SJCRH30 (cell line): ENCODE measurements around the gene OBSCN. TPM values are rescaled to one million over a fixed set of nuclear protein-coding genes. Genes with fewer than 3 reads are reported as not detected.

Experiments
- DNase-seq, 2 experiments: peaks; one replicate each; pipeline ENCODE4 v3.0.0-alpha.2; 2015 to 2020
- H3K27ac ChIP-seq: fragments of 250-450 bp; sonication (Bioruptor Pico); 2 replicates; pipeline ENCODE4 v1.5.1; 2020; ENCODE audit warnings: mild to moderate bottlenecking, moderate library complexity
- H3K27me3 ChIP-seq: fragments of 250-450 bp; sonication (Bioruptor Pico); 2 replicates; pipeline ENCODE4 v1.5.1; 2020; ENCODE audit warnings: mild to moderate bottlenecking, moderate library complexity
- H3K36me3 ChIP-seq: fragments of 250-450 bp; sonication (Bioruptor Pico); 2 replicates; pipeline ENCODE4 v1.5.1; 2020; ENCODE audit warnings: mild to moderate bottlenecking, moderate library complexity
- H3K4me1 ChIP-seq: fragments of 250-450 bp; sonication (Bioruptor Pico); 2 replicates; pipeline ENCODE4 v1.5.1; 2020; ENCODE audit warnings: mild to moderate bottlenecking, moderate library complexity
- H3K4me3 ChIP-seq: fragments of 250-450 bp; sonication (Bioruptor Pico); 2 replicates; pipeline ENCODE4 v1.5.1; 2020; ENCODE audit warnings: mild to moderate bottlenecking, moderate library complexity
- H3K9me3 ChIP-seq: fragments of 250-450 bp; sonication (Bioruptor Pico); replicated peaks from 2 replicates; pipeline ENCODE4 v1.5.1; 2020; ENCODE audit warnings: mild to moderate bottlenecking, moderate library complexity
- total RNA-seq: library from RNA; depleted of rRNA; stranded (reverse); fragments of >200 nt; shearing (Covaris generic); gene quantifications from 2 replicates; pipeline ENCODE4 v1.2.3, GENCODE V29; 2014

The OBSCN gene
- total RNA-seq, 1 experiment from 2014 or later, result 8.3 TPM

DNA sequence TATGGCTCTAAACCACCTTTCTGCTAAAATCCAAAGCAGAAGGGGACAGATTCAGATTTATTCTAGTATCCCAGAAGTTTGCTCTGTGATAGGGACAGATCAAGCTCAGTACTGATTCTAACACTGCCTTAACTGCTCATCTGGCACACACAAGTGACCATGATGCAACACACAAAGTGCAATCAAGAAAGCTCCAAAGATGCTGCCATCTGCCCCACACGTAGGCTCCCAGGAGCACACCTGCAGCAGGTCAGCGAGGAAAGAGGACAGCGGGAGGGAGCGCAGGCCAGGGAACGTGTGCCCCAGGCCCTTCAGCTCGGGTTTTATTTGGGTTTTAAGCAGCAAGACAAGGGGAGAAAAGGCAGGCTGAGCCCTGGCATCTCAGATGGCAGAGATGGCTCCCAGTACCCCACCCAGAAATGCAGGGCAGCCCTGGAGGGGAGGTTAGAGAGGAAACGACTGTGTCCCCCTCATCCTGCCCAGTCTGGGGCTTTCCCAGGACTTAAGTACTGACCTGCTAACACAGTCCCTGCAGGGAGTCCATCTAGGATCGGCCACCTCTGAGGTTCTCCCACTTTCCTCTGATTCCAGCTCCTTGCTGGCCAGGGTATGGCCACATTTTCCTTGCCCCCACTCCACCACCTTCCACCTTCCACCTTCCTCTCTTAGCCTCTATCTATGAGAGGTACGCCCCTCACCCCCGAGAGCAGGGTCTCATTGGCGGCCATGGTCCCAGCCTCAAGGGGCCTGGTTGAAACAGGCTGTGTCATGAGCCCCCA lies 197.5 kb downstream of the OBSCN start:
- H3K36me3 ChIP-seq, result peaks cover 19% of the 10 kb centered on the region
- peak overlapping the region; percentile 98 for H3K4me3 ChIP-seq
- peaks cover 10% of the 10 kb centered on the region; the same call in 1 of the 2 replicates for H3K4me1 ChIP-seq
- DNase-seq, result peak in 1 of 2 experiments; percentile 10
- no peaks in the 10 kb centered on the region for H3K9me3 ChIP-seq
- no peaks in the 10 kb centered on the region for H3K27me3 ChIP-seq
- H3K27ac ChIP-seq, result no peak overlapping the region

DNA sequence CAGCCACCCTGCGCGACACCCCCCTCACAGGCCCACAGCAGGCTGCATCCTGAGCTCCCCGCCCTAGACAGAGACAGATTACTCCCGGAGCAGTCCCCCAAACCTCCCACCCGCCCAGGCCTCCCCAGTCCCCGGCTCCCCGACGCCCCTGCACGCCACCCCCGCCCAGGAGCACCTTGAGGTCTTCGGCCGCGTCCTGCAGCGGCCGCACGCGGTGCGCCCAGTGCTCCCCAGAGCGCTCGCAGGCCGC lies 198.1 kb downstream of the OBSCN start:
- H3K4me3 ChIP-seq, result peak overlapping the region; percentile 98
- no peak for DNase-seq
- H3K4me1 ChIP-seq, result peaks cover 10% of the 10 kb centered on the region; the same call in 1 of the 2 replicates
- no peaks in the 10 kb centered on the region for H3K27me3 ChIP-seq
- H3K27ac ChIP-seq, result no peak overlapping the region; the same call in 1 of the 2 replicates
- no peaks in the 10 kb centered on the region for H3K9me3 ChIP-seq
- H3K36me3 ChIP-seq, result peaks cover 19% of the 10 kb centered on the region

DNA sequence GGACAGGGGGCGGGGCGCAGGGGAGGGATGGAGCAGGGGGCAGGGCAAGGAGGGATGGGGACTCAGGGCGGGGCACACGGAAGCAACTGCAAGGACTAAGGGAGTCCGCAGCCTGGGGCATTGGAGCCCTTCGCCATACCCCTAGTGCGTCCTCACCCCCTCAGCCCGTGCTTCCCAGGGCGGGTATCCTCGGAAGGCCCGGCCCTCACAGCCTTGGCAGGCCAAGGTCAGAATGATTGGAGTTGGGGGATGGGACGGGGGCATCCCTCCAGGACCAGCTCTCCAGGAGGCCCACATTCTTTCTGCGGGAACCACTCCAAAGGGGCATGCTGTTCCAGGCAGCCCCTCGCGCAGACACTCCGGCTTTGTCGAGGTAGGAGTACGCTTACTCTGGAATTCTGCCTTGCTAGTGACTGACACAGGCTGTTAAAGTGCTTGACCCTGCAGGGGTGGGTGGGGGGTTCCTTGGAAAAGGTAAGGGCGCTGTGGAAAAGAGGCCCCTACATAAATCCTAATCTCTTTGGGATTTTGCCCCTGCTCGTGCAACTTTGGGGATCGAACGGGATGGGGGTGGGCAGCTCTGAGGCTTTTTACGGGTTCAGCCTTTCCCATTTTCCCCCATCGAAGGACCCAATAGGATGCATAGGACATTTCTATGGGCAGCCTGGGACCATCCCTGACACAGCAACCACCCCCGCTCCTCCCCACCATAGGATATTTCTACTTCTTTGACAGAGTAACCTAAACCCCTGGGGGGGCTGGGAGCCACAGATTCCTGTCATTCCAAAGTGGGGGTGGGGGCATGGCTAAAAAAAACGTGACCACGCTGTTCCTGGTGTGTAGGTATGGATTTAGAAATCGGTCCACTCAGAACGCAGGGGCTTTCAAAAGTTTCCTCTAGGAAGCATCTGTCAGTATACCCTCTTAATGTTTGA lies 199.5 kb downstream of the OBSCN start:
- Histone ChIP-seq H3K27ac (peak overlapping the region; percentile 35; the same call in 1 of the 2 replicates), H3K27me3 (no peaks in the 10 kb centered on the region), H3K36me3 (peaks cover 14% of the 10 kb centered on the region), H3K9me3 (no peaks in the 10 kb centered on the region), H3K4me3 (peak overlapping the region; percentile 98), H3K4me1 (peaks cover 10% of the 10 kb centered on the region; the same call in 1 of the 2 replicates)
- no peak for DNase-seq

- no peak for DNase-seq
- Histone ChIP-seq H3K27me3 (no peaks in the 10 kb centered on the region), H3K9me3 (no peaks in the 10 kb centered on the region), H3K36me3 (peaks cover 11% of the 10 kb centered on the region), H3K4me1 (peaks cover 10% of the 10 kb centered on the region; the same call in 1 of the 2 replicates), H3K4me3 (peak overlapping the region; percentile 98), H3K27ac (no peak overlapping the region)
Measured at GRCh38 chr1:228408041-228408868, 200.4 kb downstream of the OBSCN start.

GRCh38 chr1:228408869-228409805 lies 201.3 kb downstream of the OBSCN start:
- H3K27ac ChIP-seq, result no peak overlapping the region
- H3K4me3 ChIP-seq, result no peak overlapping the region
- no peaks in the 10 kb centered on the region for H3K27me3 ChIP-seq
- DNase-seq, result no peak
- H3K9me3 ChIP-seq, result no peaks in the 10 kb centered on the region; the same call in 1 of the 2 replicates
- peaks cover 6% of the 10 kb centered on the region for H3K36me3 ChIP-seq
- peaks cover 10% of the 10 kb centered on the region; the same call in 1 of the 2 replicates for H3K4me1 ChIP-seq

DNA sequence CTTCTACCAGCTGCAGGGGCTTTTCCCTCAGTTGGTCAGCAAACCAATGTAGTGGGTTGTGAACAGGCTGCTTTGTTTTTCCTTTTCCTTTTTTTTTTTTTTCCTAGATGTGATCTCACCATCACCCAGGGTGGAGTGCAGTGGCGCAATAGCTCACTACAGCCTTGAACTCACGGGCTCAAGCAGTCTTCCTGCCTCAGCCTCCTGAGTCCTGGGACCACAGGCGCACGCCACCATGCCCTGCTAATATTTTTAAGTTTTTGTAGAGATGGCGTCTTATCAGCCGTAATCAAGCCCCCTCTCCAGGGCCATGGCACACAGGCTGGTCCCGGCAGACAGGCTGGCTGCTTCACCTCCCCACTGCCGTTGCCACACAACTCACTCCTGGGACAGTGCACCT lies 202.2 kb downstream of the OBSCN start:
- Histone ChIP-seq H3K4me3 (no peak overlapping the region), H3K36me3 (no peaks in the 10 kb centered on the region; the same call in 1 of the 2 replicates), H3K9me3 (no peaks in the 10 kb centered on the region; the same call in 1 of the 2 replicates), H3K27me3 (no peaks in the 10 kb centered on the region), H3K27ac (no peak overlapping the region), H3K4me1 (peaks cover 5% of the 10 kb centered on the region; the same call in 1 of the 2 replicates)
- DNase-seq, result no peak

DNA sequence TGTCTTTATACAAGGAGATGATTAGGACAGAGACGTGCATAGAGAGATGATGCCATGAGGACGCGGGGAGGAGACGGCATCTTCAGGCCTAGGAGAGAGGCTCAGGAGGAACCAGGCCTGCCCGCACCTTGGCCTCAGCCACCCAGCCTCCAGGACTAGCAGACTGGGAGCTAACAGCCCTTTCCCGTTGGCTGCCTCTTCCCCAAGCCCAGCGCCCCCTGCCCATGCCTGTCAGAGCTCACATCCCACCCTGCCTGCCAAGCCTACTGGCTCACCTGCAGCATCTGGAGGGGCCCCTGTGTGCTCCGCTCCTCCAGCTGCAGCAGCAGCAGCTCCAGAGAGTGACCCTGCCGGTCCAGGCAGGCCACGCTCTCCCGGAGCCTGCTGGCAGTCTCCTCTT lies 202.8 kb downstream of the OBSCN start:
- Histone ChIP-seq H3K9me3 (no peaks in the 10 kb centered on the region; the same call in 1 of the 2 replicates), H3K27me3 (no peaks in the 10 kb centered on the region), H3K36me3 (no peaks in the 10 kb centered on the region), H3K4me3 (no peak overlapping the region), H3K4me1 (no peaks in the 10 kb centered on the region), H3K27ac (no peak overlapping the region)
- no peak for DNase-seq

DNA sequence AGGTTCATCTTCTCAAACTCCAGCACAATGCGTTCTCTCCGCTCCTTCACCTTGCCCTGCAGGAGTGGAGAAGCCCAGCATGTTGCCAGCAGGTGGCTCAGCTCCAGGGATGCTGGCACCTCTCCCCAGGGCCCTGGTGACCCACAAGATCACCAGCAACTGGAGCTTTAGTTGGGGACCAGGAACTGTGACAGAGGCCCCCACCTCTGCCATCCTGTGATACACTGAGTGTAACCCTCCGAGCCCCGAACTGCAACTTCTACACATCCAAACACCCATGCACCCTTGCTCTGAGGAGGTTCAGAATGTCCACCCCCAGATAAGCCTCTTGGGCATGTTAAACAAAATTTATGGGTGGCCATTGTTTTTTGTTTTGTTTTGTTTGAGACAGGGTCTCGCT lies 203.3 kb downstream of the OBSCN start:
- DNase-seq, result no peak
- Histone ChIP-seq H3K27me3 (no peaks in the 10 kb centered on the region), H3K4me3 (no peak overlapping the region), H3K27ac (no peak overlapping the region), H3K4me1 (no peaks in the 10 kb centered on the region), H3K36me3 (no peaks in the 10 kb centered on the region), H3K9me3 (no peaks in the 10 kb centered on the region; the same call in 1 of the 2 replicates)

DNA sequence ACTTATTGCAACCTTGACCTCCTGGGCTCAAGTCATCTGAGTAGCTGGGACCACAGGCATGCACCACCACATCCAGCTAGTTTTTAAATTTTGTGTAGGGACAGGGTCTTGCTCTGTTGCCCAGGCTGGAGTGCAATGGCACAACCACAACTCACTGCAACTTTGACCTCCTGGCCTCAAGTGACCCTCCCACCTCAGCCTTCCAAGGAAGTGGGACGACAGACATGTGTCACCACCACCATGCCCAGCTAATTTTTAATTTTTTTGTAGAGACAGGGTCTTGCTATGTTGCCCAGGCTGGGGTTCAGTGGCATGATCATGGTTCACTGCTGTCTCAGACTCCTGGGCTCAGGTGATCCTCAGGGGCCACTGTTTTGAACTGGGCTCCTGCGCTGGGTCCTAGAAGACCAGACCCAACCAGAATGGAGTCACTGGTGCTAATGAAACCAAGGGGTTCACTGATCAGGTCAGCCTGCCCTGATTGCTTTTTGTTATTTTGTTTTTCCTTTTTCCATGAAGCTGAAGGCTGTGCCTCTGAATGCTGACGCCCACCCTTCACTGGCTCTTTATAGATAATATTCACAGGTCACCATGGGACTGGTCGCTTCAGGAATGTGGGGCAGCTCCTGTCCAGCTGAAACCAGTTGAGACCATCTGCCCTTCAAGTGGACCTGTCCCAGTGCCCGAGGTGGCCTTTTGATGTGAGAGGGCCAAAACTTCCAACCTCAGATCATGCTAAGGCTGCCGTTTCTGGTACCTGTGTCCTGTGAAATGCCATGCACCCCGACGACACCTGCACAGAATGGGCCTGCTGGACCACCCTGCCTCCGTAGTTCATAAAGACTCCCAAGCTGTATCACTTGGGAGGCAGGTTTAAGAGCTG lies 203.9 kb downstream of the OBSCN start:
- H3K27ac ChIP-seq, result no peak overlapping the region
- no peaks in the 10 kb centered on the region for H3K4me1 ChIP-seq
- no peaks in the 10 kb centered on the region for H3K27me3 ChIP-seq
- no peaks in the 10 kb centered on the region; the same call in 1 of the 2 replicates for H3K9me3 ChIP-seq
- H3K4me3 ChIP-seq, result no peak overlapping the region
- DNase-seq, result no peak
- H3K36me3 ChIP-seq, result no peaks in the 10 kb centered on the region

DNA sequence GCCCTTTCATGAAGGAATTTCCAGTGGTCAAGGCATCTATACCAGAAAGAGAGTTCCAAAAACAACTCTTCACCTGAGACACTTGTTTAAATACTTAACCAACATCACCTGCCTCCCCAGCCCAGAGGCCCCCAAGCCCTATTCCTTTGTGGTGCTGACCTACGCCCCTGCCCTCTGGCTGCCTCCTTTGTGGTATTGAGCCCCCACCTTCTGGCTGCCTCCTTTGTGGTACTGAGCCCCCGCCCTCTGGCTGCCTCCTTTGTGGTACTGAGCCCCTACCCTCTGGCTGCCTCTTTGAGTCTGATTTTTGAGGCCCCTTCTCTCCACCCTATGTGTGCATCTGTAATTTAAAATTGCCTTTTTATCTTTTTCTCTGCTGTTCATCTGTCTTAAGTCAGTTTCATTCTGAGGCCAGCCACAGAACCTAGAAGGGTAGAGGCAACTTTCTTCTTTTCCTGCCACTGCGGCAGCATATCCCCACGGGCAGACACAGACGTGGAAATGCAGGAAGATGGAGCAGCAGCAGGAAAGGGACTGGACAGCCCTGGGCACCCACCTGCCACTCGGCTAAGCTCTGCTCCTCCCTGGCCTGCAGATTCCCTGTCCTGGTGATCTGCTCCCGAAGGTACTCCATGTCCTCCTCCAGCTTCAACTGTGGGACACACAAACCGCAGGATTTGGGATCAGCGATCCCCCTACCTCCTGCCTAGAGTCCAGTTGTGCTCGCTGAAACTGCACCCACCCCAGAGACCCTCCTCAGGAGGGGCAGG lies 205.6 kb downstream of the OBSCN start:
- no peaks in the 10 kb centered on the region for H3K36me3 ChIP-seq
- no peak overlapping the region for H3K4me3 ChIP-seq
- H3K9me3 ChIP-seq, result no peaks in the 10 kb centered on the region; the same call in 1 of the 2 replicates
- H3K4me1 ChIP-seq, result no peaks in the 10 kb centered on the region
- H3K27me3 ChIP-seq, result no peaks in the 10 kb centered on the region
- no peak overlapping the region for H3K27ac ChIP-seq
- DNase-seq, result no peak

GRCh38 chr1:228414511-228415211 lies 206.8 kb downstream of the OBSCN start:
- Histone ChIP-seq H3K36me3 (no peaks in the 10 kb centered on the region), H3K4me3 (no peak overlapping the region), H3K27ac (no peak overlapping the region), H3K4me1 (no peaks in the 10 kb centered on the region), H3K27me3 (no peaks in the 10 kb centered on the region), H3K9me3 (no peaks in the 10 kb centered on the region; the same call in 1 of the 2 replicates)
- DNase-seq, result no peak

DNA sequence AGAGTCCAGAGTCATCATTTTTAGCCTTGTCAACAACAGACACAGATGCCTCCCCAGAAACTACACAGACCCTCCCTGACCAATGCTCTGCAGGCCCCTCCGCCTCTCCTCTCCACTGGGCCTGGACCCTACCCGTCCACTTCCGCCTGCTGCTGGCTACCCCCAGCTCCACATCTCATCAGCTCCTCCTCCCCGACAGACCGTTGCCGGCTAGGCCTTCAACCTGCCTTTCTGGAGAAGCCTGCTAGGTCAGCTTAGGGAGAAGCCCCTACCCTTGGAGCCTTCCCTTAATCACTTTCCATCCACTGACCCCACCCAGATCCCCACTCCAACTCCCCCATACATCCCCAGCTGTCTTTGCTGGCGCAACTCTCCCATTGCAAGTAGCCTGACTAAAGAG lies 207.4 kb downstream of the OBSCN start:
- H3K9me3 ChIP-seq, result no peaks in the 10 kb centered on the region; the same call in 1 of the 2 replicates
- no peaks in the 10 kb centered on the region for H3K4me1 ChIP-seq
- DNase-seq, result no peak
- no peaks in the 10 kb centered on the region for H3K27me3 ChIP-seq
- H3K36me3 ChIP-seq, result no peaks in the 10 kb centered on the region
- H3K4me3 ChIP-seq, result no peak overlapping the region
- H3K27ac ChIP-seq, result no peak overlapping the region
